ENCODE data around the gene CEBPB.
A peak's percentile ranks its signal among the peaks of the same experiment; 100 is the strongest.

CEBPB gene

GRCh38 chr20:50230871-50231560 is 40.4 kb downstream of the CEBPB start:
- no peak for DNase-seq

- DNase-seq = no peak
Observed at GRCh38 chr20:50231854-50232253, 41.2 kb downstream of the CEBPB start.

GRCh38 chr20:50232651-50233324 is 42.2 kb downstream of the CEBPB start:
- no peak for DNase-seq

- no peak for DNase-seq
Observed at GRCh38 chr20:50233325-50234212, 42.9 kb downstream of the CEBPB start.

GRCh38 chr20:50234288-50234687 is 43.7 kb downstream of the CEBPB start:
- DNase-seq = no peak

GRCh38 chr20:50237349-50237748 is 46.7 kb downstream of the CEBPB start:
- peak; percentile 76 for DNase-seq

- no peak for DNase-seq
Observed at GRCh38 chr20:50238081-50238800, 47.6 kb downstream of the CEBPB start.

GRCh38 chr20:50240092-50240491 is 49.5 kb downstream of the CEBPB start:
- DNase-seq = no peak

GRCh38 chr20:50242178-50242514 is 51.5 kb downstream of the CEBPB start:
- no peak for DNase-seq

All from suppressor macrophage treated with lipopolysaccharide for 4 hours (primary cell).